Activated CD4-positive, alpha-beta T cell treated with anti-CD3 and anti-CD28 coated beads, Interleukin-2, amount 10 ng/mL, durations not matched to agents 24 days and 14 days (primary cell): ENCODE measurements around the gene GBX2. TPM values are rescaled to one million over a fixed set of nuclear protein-coding genes. Genes with fewer than 3 reads are reported as not detected.

Experiments used
- DNase-seq: peaks from one replicate; pipeline ENCODE4 v3.0.0; 2022
- H3K27ac Mint-ChIP-seq: one replicate; pipeline ENCODE4 v1.8.0; 2022; ENCODE audit warnings: mild to moderate bottlenecking, mixed read lengths
- H3K27me3 Mint-ChIP-seq: one replicate; pipeline ENCODE4 v1.8.0; 2022; ENCODE audit warnings: mixed read lengths
- H3K36me3 Mint-ChIP-seq: one replicate; pipeline ENCODE4 v1.8.0; 2022; ENCODE audit warnings: low read depth, mild to moderate bottlenecking, mixed read lengths
- H3K4me1 Mint-ChIP-seq: one replicate; pipeline ENCODE4 v1.8.0; 2021; ENCODE audit warnings: mixed read lengths
- H3K4me3 Mint-ChIP-seq: one replicate; pipeline ENCODE4 v1.8.0; 2022; ENCODE audit warnings: mild to moderate bottlenecking, moderate library complexity, mixed read lengths
- H3K9me3 Mint-ChIP-seq: one replicate; pipeline ENCODE4 v1.8.0; 2021; ENCODE audit warnings: mixed read lengths
- intact Hi-C: fragments of 100-400 bp; cut with micrococcal nuclease; formaldehyde crosslinking; loops from one replicate; pipeline ENCODE4 v1.15.1; 2023
- total RNA-seq: library from RNA; stranded (reverse); gene quantifications from 2 replicates; pipeline ENCODE4 v1.2.3, GENCODE V29; 2022

Gene GBX2
- total RNA-seq, 1 donor from 2014 or later = not detected

GRCh38 chr2:236119003-236119402 is 49.2 kb downstream of the GBX2 start:
- no peaks in the 10 kb centered on the region for H3K4me1 Mint-ChIP-seq
- DNase-seq = no peak
- H3K27ac Mint-ChIP-seq = no peak overlapping the region
- H3K27me3 Mint-ChIP-seq = peaks cover 15% of the 10 kb centered on the region
- no peaks in the 10 kb centered on the region for H3K9me3 Mint-ChIP-seq
- H3K36me3 Mint-ChIP-seq = no peaks in the 10 kb centered on the region
- H3K4me3 Mint-ChIP-seq = no peak overlapping the region
- intact Hi-C loops = no loop called here

DNA sequence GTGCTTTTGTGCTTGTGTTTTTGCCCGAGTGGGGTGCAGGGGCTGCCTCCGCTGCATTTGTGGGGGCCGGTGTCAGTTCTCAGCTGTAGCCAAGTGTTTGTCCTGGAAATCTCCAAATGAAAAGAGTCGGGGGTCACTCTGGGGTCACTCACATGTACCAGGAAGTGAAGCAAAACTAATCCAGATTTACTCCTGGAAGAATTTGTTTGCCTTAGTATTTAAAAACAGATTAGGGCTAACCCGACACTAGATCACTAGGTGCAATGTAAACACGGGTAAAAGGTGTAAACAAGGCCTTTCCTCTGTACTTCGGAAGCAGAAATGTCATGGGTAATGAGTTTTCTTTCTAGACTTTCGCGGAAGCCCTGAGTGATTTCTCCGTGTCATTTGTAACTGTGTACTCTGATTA is 50.3 kb downstream of the GBX2 start:
- Mint-ChIP-seq H3K36me3 (no peaks in the 10 kb centered on the region), H3K4me3 (no peak overlapping the region), H3K27ac (no peak overlapping the region), H3K9me3 (no peaks in the 10 kb centered on the region), H3K4me1 (no peaks in the 10 kb centered on the region), H3K27me3 (peaks cover 15% of the 10 kb centered on the region)
- intact Hi-C loops = no loop called here
- no peak for DNase-seq

DNA sequence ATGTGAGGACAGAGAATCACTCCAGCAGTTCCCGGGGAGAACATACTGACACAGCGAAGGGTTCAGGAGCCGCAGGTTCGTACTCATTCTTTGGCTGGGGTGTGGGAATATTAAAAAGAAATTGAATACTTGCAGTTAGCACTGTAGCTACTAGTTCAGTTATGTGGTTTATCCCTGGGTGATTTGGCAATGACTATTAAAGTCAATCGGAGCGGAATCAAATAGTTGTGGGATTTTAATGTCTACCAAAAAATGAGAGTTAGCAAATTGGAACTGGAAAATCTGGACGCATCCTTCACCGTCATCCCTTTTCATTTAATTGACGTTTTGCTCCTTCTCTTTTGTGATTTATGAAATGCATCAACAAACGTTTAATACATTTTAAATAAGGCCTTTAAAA is 50.8 kb downstream of the GBX2 start:
- no peak overlapping the region for H3K4me3 Mint-ChIP-seq
- no peaks in the 10 kb centered on the region for H3K4me1 Mint-ChIP-seq
- H3K36me3 Mint-ChIP-seq = no peaks in the 10 kb centered on the region
- no peaks in the 10 kb centered on the region for H3K9me3 Mint-ChIP-seq
- H3K27me3 Mint-ChIP-seq = peaks cover 15% of the 10 kb centered on the region
- H3K27ac Mint-ChIP-seq = no peak overlapping the region
- intact Hi-C loops = no loop called here
- no peak for DNase-seq

Other genes starting within 250 kb of the GBX2 start
- gene ASB18, start 96.0 kb upstream of the GBX2 start, total RNA-seq = not detected in 2 replicates